K562 (cell line): ENCODE results near the gene NRN1L. TPM values are rescaled to one million over a fixed set of nuclear protein-coding genes. Genes with fewer than 3 reads are reported as not detected.

Experiments used
- ARID1B ChIP-seq: fragments of 450-650 bp; IDR thresholded peaks from 2 replicates; pipeline ENCODE4 v1.6.1; 2016; ENCODE audit warnings: antibody characterized with exemption, mild to moderate bottlenecking, inconsistent platforms
- HDAC2 ChIP-seq: fragments of 450-650 bp; IDR thresholded peaks from 2 replicates; pipeline ENCODE4 v1.6.1; 2016; ENCODE audit warnings: mild to moderate bottlenecking
- NFYB ChIP-seq: IDR thresholded peaks from 2 replicates; pipeline ENCODE4 v1.6.1; 2011; ENCODE audit warnings: mild to moderate bottlenecking, moderate library complexity; ENCODE audit not compliant: insufficient read length; ENCODE audit errors: extremely low read depth
- PRPF4 ChIP-seq: fragments of 200-400 bp; formaldehyde crosslinking; IDR thresholded peaks from one replicate; pipeline ENCODE4 v1.6.1; 2017; ENCODE audit warnings: low read length, low read depth, mild to moderate bottlenecking; ENCODE audit not compliant: insufficient read depth, poor library complexity, severe bottlenecking
- SIN3A ChIP-seq, 2 experiments: fragments of 150-350 bp in 1 of 2; IDR thresholded peaks; 2 replicates each; pipeline ENCODE4 v1.6.1; 2011 to 2016; ENCODE audit warnings: borderline replicate concordance in 2 of 2, low read depth in 2 of 2, low read length in 2 of 2, mild to moderate bottlenecking in 2 of 2, moderate library complexity in 2 of 2; ENCODE audit not compliant: control insufficient read depth in 1 of 2
- SP2 ChIP-seq: IDR thresholded peaks from 2 replicates; pipeline ENCODE4 v1.6.1; 2011; ENCODE audit warnings: mild to moderate bottlenecking, low read depth, low read length, moderate library complexity; ENCODE audit not compliant: poor library complexity, severe bottlenecking; ENCODE audit errors: extremely low read depth
- ZNF212 ChIP-seq: fragments of 450-650 bp; formaldehyde crosslinking; IDR thresholded peaks from 2 replicates; pipeline ENCODE4 v1.4.0; 2020; ENCODE audit warnings: mild to moderate bottlenecking
- ZNF354B ChIP-seq: fragments of 250-450 bp; sonication (Bioruptor Pico); IDR thresholded peaks from 2 replicates; pipeline ENCODE4 v1.4.0; 2020
- ZNF655 ChIP-seq: fragments of 250-450 bp; sonication (Bioruptor Pico); IDR thresholded peaks from 2 replicates; pipeline ENCODE4 v1.5.0; 2021
- ZSCAN32 ChIP-seq: fragments of 450-650 bp; formaldehyde crosslinking; IDR thresholded peaks from 2 replicates; pipeline ENCODE4 v1.4.0; 2020; ENCODE audit warnings: mild to moderate bottlenecking, moderate library complexity
- polyA plus RNA-seq, 8 experiments: library from polyadenylated mRNA; depleted of rRNA in 4 of 8; stranded (reverse) in 5 of 8; unstranded in 3 of 8; fragments of >200 nt; fragmentation: Nextera tagmentation in 2 of 8; fragmentation: Illumina TruSeq in 1 of 8; extraction: Ambion mirVana in 2 of 8; extraction: Trizol in 1 of 8; gene quantifications; 2 replicates each; pipeline versions ENCODE4 v1.2.1 to v1.2.3, GENCODE V29; 2011 to 2014; ENCODE audit warnings: inconsistent platforms in 1 of 8, missing spikeins in 1 of 8
- total RNA-seq, 7 experiments: library from RNA; depleted of rRNA in 6 of 7; stranded (reverse); fragments of >200 nt in 6 of 7; fragmentation: Illumina TruSeq in 2 of 7; extraction: Trizol in 2 of 7; gene quantifications; 2 replicates each; pipeline versions ENCODE4 v1.2.1 to v1.2.3, GENCODE V29; 2011 to 2021; ENCODE audit warnings: low replicate concordance in 1 of 7
- TF ChIP-seq, protein P1 (sequence below): fragments of 450-650 bp; IDR thresholded peaks from 2 replicates; pipeline ENCODE4 v1.6.1; 2016; ENCODE audit warnings: mild to moderate bottlenecking, moderate library complexity
- TF ChIP-seq, protein P2 (sequence below): sonication (generic); formaldehyde crosslinking; IDR thresholded peaks from 2 replicates; pipeline ENCODE4 v1.4.0; 2020; ENCODE audit warnings: mild to moderate bottlenecking, missing genetic modification reagents

NRN1L gene
- total and polyA plus RNA-seq, 9 of the 15 experiments (the other 6 are each of a cell fraction or from before 2014, with no cell fraction given): 0.22 to 0.86 (median 0.61) TPM; not detected in 5

DNA sequence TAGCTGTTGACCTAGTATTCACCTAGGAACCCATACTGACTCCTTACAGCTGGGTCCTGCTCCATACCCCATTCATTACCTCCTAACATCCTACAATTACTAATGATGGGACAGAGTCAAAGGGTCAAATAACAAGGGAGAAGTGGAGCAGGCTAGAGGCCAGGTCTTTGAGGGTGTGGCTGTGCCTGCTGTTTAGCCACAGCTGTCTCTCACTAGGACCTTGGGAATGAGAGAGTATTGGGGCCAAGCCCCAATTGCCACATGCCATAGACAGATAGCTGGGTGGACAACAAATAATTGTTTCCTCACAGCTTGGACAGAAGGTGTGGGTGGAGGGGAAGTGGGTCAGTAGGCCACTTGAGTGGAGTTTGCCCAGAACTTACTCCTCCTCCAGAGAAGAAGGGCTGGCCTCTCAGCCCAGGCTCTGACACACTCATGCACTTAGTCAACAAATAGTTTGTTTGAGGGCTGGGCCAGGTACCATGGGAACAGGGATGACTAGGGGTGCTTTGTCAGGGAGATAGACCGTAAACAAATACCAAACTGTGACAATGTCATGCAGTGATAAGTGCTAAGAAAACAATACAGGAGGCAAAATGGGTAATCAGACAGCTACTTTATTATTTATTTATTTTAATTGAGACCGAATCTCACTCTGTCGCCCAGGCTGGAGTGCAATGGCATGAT is 27.0 kb upstream of the NRN1L start (continued):
- TF ChIP-seq, protein P1, sequence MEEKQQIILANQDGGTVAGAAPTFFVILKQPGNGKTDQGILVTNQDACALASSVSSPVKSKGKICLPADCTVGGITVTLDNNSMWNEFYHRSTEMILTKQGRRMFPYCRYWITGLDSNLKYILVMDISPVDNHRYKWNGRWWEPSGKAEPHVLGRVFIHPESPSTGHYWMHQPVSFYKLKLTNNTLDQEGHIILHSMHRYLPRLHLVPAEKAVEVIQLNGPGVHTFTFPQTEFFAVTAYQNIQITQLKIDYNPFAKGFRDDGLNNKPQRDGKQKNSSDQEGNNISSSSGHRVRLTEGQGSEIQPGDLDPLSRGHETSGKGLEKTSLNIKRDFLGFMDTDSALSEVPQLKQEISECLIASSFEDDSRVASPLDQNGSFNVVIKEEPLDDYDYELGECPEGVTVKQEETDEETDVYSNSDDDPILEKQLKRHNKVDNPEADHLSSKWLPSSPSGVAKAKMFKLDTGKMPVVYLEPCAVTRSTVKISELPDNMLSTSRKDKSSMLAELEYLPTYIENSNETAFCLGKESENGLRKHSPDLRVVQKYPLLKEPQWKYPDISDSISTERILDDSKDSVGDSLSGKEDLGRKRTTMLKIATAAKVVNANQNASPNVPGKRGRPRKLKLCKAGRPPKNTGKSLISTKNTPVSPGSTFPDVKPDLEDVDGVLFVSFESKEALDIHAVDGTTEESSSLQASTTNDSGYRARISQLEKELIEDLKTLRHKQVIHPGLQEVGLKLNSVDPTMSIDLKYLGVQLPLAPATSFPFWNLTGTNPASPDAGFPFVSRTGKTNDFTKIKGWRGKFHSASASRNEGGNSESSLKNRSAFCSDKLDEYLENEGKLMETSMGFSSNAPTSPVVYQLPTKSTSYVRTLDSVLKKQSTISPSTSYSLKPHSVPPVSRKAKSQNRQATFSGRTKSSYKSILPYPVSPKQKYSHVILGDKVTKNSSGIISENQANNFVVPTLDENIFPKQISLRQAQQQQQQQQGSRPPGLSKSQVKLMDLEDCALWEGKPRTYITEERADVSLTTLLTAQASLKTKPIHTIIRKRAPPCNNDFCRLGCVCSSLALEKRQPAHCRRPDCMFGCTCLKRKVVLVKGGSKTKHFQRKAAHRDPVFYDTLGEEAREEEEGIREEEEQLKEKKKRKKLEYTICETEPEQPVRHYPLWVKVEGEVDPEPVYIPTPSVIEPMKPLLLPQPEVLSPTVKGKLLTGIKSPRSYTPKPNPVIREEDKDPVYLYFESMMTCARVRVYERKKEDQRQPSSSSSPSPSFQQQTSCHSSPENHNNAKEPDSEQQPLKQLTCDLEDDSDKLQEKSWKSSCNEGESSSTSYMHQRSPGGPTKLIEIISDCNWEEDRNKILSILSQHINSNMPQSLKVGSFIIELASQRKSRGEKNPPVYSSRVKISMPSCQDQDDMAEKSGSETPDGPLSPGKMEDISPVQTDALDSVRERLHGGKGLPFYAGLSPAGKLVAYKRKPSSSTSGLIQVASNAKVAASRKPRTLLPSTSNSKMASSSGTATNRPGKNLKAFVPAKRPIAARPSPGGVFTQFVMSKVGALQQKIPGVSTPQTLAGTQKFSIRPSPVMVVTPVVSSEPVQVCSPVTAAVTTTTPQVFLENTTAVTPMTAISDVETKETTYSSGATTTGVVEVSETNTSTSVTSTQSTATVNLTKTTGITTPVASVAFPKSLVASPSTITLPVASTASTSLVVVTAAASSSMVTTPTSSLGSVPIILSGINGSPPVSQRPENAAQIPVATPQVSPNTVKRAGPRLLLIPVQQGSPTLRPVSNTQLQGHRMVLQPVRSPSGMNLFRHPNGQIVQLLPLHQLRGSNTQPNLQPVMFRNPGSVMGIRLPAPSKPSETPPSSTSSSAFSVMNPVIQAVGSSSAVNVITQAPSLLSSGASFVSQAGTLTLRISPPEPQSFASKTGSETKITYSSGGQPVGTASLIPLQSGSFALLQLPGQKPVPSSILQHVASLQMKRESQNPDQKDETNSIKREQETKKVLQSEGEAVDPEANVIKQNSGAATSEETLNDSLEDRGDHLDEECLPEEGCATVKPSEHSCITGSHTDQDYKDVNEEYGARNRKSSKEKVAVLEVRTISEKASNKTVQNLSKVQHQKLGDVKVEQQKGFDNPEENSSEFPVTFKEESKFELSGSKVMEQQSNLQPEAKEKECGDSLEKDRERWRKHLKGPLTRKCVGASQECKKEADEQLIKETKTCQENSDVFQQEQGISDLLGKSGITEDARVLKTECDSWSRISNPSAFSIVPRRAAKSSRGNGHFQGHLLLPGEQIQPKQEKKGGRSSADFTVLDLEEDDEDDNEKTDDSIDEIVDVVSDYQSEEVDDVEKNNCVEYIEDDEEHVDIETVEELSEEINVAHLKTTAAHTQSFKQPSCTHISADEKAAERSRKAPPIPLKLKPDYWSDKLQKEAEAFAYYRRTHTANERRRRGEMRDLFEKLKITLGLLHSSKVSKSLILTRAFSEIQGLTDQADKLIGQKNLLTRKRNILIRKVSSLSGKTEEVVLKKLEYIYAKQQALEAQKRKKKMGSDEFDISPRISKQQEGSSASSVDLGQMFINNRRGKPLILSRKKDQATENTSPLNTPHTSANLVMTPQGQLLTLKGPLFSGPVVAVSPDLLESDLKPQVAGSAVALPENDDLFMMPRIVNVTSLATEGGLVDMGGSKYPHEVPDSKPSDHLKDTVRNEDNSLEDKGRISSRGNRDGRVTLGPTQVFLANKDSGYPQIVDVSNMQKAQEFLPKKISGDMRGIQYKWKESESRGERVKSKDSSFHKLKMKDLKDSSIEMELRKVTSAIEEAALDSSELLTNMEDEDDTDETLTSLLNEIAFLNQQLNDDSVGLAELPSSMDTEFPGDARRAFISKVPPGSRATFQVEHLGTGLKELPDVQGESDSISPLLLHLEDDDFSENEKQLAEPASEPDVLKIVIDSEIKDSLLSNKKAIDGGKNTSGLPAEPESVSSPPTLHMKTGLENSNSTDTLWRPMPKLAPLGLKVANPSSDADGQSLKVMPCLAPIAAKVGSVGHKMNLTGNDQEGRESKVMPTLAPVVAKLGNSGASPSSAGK: no peak
- TF ChIP-seq PRPF4 (no peak), ZNF655 (CRISPR knock-in tag) (no peak), HDAC2 (no peak), ARID1B (peak; percentile 65), ZNF212 (CRISPR knock-in tag) (no peak), ZSCAN32 (CRISPR knock-in tag) (no peak), ZNF354B (CRISPR knock-in tag) (no peak), SP2 (no peak), NFYB (no peak), SIN3A (IDR thresholded peaks at IDR 0.05; ENCODE audit: borderline replicate concordance in 2 of 2, control insufficient read depth in 1 of 2, low read depth in 2 of 2, low read length in 2 of 2) (no peak)
- TF ChIP-seq, protein P2, sequence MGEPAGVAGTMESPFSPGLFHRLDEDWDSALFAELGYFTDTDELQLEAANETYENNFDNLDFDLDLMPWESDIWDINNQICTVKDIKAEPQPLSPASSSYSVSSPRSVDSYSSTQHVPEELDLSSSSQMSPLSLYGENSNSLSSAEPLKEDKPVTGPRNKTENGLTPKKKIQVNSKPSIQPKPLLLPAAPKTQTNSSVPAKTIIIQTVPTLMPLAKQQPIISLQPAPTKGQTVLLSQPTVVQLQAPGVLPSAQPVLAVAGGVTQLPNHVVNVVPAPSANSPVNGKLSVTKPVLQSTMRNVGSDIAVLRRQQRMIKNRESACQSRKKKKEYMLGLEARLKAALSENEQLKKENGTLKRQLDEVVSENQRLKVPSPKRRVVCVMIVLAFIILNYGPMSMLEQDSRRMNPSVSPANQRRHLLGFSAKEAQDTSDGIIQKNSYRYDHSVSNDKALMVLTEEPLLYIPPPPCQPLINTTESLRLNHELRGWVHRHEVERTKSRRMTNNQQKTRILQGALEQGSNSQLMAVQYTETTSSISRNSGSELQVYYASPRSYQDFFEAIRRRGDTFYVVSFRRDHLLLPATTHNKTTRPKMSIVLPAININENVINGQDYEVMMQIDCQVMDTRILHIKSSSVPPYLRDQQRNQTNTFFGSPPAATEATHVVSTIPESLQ (CRISPR knock-in tag): no peak
